Stimulated activated CD8-positive, alpha-beta memory T cell treated with anti-CD3 and anti-CD28 coated beads, Interleukin-12 subunit alpha, Interleukin-12 subunit beta, amount 100 ng/mL, for 1 hour (primary cell): ENCODE measurements around the gene CIITA.
"Not testable (repeated sequence)": the region's sequence is repeated elsewhere in the genome, so short reads cannot be mapped to it uniquely, and the experiment has no call there.

Source experiments
- DNase-seq: peaks from one replicate; pipeline ENCODE4 v3.0.0-alpha.2; 2020; ENCODE audit warnings: low read depth

CIITA gene

DNA sequence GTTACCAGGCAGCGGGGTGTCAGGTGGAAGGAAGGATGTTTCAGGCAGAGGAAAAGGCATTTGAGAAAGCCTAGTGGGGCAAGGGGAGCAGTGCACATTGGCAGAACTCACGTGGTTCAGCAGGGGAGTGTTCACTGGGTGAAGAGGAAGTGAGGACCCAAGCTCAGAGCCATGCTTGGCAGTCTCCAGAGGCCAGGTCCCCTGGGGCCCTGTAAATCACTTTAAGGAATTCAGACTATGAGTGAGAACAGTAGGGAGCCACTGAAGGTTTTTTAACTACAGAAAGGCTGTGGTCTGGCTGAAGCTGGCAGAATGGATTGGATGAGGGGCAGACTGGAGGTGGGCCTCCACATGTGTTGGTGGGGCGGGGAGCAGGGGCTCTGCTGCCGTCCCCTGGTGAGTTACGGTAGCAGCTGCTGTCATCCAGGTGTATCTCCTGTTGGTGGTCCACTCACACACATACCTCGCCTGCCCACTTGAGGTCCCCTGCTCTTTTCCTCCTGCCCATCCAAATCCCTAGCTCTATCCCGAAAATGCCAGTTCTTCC lies 72.5 kb downstream of the CIITA start:
- DNase-seq = no peak

DNA sequence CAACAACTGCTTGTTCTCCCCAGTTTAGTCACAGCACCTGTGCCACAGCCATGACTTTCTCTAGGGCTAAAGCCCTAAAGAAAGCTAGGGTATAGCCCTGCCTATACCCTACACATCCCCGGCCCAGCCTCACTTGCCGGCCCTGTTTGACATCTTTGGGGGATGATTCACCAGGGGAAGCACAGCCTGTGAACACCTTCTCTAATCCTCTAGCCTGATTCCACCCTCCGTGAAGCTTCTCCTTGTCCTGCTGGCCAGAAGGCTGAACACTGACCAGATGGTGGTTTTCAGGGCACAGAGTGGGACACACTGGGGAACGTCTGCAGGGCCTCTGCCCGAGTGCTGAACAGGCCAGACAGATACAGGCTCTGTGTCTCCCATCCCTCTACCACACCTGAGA lies 73.4 kb downstream of the CIITA start:
- no peak for DNase-seq

DNA sequence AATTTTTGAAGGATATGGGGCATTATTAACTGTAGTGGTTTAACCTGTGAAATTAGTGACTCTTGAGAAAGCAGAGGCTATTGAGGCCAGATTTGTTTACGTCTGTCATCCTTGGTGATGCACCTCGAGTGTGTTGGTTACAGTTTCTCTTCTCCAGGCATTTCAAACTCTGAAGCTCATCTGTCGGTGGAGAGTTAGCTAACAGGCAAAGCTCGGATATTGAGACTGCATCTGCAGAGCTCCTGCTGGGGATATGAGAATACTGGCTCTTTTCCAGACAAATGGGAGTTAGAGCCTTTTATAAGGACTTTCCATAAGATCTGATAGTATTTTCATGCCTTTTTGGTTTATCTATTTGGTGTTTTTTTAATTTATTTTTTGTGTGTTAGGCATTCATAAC lies 74.0 kb downstream of the CIITA start:
- no peak for DNase-seq

DNA sequence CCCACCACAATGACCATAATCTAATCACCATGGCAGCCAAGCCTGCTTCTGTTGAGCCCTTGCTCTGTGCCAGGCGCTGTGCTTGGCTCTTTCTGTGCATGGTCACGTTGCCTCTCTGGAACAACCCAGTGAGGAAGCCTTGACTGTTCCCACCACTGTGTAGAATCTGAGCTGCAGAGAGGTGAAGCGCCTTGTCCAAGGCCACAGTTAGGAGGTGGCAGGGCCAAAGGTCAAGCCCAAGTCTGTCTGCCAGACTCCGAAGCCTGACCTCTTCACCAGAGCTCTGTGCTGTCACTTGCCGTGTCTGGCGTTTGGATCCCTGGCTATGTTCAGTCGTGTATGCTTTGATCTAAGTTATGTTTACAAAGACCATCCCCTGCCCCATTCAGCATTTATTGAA lies 77.9 kb downstream of the CIITA start:
- DNase-seq = no peak

DNA sequence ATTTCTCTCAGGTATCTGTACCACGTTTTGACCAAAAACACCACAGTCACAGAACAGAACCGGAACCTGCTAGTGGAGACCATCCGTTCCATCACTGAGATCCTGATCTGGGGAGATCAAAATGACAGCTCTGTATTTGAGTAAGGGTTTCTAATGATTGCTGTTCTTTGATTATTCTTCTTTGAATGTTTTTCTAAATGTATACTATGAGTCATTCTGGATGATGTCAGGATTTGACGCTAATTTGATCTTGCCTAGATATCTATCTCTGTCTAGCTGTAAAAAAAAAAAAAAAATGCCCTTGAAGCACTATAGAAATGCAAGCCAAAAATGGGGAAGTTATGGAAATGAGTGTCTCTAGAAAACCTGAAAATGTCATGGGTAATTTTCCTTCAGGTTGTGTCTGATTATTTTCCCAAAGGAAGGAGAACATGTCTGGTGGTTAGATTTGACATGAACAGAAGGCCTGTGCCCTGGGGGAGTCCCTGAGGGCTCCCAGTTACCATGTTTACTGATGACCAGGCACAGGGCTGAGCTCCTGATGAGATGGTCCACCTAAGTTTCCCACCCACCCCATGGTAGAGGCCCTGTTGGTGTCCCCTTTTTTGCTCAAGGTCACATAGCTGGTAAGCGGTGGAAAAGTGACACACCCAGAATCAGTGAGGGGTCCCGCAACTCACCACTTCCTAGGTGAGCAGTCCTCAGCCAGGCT lies 80.9 kb downstream of the CIITA start:
- DNase-seq = no peak

DNA sequence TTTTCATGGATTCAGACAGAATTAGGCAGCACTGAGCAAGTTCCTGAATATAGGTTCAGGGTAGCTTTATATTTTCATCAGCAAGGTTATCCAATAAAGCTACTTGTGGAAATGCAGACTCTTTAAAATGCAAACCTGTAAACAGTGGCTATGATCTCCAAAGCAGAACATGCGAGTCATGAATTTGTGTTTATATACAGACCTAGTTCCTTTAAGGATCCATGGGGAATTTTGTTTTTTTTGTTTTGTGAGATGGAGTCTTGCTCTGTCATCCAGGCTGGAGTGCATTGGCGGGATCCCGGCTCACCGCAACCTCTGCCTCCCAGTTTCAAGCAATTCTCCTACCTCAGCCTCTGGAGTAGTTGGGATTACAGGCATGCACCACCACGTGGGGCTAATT lies 82.2 kb downstream of the CIITA start:
- no peak for DNase-seq

DNA sequence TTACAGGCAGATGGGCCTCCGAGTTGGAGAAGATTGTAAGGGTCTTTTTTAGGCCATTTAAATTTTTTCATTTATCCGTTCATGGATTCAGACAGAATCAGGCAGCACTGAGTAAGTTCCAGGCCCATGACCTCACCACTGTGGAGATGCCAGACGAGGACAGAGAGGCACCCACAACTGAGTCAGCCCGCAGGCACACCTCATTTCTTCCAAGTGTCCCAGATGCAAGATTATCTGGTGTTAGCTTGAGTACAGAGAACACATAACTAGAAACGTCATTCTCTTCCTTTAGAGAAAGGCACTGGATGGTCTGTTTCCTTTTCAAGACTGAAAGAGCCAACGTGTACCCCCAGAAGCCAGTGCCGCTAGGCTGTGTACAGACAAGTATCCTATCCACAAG lies 84.2 kb downstream of the CIITA start:
- DNase-seq = no peak

DNA sequence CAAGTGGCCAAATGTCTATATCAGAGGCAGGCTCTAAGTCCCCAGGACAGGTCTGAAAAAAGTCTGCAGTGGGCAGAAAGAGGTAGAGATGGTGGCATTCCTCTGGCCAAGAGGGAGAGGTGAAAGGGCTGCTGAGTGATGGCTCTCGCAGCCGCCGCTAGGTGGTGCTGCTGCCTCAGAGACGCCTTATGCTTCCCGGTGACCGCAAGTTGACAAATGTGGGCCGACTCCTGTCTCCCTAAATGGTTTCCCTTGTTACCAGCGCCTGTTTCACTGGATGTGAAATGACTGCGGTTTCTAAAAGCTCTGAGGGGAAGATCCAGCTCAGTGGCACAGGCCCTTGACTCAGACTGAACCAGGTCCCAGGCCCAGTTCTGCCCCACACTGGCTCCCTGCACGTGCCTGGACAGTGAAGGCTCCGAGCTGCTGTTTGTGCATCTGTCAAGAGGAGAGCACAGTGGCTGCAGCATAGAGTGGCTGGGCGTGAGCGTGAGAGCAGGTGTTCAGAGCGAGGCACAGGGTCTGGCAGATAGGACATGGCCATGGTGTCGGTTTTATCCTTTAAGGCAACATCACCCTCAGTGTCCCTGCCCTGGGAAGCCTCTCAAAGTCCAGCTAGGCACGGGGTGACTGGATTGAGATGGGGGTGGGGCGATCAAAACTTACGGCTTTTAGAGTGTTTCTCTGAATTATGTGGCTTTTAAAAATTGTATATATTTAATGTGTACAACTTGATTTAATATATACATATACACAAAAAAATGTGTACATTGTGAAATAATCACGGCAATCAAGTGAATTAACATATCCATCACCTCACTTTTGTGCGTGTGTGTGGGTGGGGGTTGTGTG lies 87.3 kb downstream of the CIITA start:
- DNase-seq = peak; percentile 70

DNA sequence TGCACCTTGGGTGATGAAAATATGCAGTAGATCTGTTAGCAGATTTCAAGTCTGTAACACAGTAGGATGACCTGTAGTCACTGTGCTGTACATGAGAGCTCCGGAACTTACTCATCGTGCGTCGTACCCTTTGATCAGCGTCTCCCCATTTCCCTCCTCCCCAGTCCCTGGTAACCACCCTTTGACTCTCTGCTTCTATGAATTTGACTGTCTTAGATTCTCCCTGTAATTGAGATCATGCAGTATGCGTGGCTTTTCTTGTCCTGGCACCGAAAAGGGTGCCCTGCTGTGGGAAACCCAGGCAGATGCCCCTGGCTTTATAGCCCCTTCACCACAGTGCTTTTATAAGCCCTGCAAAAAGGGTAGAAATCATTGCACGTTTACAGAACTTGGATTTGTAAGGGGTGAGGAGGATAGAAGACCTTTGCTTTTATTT lies 87.9 kb downstream of the CIITA start:
- no peak for DNase-seq

DNA sequence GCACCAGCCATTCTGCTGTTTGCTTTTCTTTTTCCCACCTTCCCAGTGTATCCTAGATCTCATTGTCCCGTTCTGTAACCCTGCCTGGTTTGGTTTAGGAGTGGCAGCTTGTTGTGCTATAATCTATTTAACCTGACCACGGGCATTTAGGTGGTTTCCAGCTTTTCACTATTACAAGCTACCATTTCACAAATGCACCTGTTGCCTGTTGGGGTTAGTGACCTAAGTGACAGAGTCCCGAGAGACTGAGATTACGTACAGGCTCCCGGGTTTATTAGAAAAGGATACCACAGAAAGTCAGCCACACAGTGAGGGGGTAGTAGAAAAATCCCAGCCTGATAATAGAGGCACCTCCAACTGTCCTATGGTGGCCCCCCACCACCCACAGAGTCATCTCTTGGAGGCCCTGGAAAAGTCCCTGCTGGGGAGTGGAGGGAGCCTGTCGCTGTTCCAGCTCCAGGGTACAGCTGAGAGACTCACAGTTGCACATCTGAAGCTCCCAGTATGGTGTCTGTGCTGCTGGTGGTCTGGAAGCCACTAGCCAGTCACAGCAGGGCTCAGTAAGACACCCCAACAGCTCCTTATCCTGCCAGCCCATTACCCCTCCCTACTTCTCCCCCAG lies 88.5 kb downstream of the CIITA start:
- DNase-seq = no peak

DNA sequence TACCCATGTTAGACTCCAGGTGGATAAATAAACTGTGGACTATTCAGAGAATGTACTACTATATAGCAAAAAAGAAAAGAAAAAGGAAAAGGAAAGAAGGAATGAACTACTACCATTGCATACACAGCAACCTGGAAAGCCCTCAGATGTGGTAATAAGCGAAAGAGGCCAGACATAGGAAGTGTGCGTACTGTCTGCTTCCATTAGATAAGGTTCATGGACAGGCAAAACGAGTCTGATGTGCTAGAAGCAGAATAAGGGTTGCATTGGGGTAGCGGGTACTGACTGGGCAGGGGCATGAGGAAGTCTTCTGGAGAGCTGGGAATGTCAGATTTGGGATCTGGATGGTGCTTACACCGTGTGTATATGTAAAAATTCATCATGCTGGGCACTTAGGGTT lies 89.1 kb downstream of the CIITA start:
- no peak for DNase-seq

DNA sequence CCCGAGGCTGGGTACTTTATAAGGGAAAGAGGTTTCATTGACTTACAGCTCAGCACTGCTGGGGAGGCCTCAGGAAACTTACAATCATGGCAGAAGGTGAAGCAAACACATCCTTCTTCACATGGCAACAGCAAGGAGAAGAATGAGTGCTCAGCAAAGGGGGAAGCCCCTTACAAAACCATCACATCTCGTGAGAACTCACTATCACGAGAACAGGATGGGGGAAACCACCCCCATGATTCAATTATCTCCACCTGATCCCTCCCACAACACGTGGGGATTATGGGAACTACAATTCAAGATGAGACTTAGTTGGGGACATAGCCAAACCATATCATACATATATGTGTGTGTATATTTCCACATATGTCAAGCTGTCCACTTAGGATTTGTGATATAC lies 89.6 kb downstream of the CIITA start:
- not testable (repeated sequence) for DNase-seq

DNA sequence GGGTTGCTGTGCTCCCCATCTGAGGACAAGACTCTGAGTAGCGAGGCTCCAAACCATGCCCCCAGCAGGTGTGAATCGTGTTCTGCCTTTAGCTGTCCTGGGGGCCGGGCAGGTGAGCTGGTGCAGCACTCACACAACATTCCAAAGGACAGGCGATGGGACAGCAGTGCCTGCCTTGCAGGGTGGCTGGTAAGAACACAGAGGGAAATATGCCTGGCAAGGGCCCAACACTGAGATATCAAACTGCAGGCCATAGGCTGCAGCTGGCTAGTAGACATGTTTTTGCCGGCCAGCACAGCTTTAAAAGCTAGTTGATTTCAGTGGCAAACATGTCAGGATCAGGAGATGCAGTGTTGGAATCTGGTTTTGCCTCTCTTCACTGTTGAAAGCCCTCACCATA lies 91.0 kb downstream of the CIITA start:
- no peak for DNase-seq

DNA sequence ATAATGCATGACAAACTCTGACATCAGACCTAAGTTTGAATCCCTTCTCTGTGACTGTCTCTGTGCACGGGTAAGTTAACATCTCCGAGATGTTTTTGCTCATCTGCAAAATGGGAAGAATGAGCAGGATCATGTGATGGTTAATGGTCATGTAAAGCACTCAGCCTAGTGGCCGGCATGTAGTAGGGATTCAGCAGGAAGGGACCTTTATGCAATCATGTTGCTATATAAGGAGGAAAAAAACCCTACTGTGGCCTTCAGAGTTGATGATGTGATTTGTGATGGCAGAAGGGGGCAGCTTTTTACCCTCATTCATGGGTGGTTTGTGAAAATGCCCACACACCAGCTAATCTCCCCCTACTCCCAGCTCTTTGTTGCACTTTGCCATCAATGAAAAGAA lies 91.5 kb downstream of the CIITA start:
- no peak for DNase-seq

DNA sequence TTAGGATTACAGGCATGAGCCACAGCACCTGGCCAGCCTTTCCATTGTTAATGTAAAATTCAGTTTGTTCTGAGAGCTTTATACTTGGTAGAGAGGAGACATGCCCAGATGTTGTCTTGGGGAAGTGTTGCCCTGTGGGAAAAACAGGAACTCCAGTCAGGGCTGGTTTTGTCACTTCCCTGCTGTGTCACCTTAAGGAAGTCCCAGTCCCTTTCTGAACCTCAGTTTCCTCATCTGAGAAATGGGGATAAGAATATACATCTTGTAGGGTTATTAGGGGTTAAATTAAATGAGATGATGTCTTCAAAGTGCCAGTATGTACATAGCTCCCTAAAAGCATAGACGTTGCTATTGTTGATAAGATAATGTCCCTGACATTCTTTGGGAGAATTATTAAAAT lies 92.6 kb downstream of the CIITA start:
- no peak for DNase-seq

DNA sequence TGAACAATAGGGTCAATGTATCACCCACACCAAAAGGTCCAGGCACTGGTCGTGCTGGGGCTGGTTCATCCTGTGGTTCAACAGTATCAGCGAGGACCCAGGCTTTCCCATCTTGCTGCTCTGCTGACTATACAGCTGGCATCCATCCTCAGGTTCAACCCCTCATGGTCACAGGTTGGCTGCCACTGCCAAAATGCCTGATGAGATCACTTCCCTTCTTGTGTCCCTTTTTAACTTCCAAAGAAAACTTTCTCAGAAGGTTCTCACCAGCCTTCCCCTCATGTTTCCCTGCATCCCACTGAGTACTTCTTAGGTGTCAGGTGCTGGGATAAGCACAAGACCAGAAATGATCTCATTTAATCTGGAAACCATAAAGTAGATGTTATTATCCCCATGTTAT lies 93.1 kb downstream of the CIITA start:
- no peak for DNase-seq

DNA sequence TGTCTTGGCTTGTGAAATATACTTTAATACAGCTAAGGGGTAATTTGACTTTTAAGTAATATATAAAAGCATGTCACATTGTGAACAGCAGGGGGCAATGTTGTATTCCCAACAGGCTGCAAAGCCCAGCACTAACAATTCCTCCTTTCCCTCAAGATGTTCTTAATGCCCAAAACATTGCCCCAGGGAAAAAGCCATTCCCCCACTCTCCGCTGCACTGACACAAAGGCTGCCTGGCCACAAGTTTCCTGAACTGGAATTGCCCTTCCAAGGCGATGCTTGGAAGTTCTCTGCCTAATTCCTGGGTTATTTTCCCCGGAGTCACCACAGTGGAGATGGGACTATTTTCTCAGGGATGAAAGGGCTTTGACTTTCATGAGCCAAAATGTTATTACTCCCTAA lies 94.6 kb downstream of the CIITA start:
- DNase-seq = no peak

DNA sequence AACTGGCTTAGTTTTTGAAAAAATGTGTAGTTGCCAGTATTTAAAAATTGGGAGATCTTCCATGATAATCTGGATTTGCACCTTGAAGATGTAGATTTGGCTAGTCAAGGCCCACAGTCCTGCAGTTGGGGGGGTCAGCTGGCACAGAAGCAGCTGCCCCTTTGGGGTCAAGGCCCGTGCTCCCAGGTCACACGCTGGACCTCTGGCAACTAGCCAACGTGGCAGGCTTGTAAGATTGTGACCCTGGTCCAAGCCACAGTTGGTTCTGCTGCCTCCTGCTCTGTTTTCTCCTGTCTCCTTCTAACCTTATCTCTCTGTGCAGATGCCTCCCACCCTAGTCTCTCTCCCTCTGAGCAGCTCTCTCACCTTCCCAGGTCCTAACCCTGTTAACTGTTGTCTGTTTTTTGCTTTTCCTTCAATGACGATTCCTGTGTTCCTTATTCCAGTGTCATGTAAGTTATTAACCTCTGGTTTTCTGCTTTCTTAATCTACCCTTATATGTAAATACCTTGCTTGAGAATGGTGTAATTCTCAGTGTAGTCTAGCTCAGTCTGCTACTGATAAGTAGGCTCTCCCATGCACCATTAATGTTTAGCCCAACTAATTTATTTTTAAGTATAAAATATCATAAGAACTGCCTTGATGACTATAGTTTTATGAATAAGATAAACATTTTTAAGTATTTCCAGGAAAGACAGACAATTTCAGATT lies 95.3 kb downstream of the CIITA start:
- DNase-seq = no peak

DNA sequence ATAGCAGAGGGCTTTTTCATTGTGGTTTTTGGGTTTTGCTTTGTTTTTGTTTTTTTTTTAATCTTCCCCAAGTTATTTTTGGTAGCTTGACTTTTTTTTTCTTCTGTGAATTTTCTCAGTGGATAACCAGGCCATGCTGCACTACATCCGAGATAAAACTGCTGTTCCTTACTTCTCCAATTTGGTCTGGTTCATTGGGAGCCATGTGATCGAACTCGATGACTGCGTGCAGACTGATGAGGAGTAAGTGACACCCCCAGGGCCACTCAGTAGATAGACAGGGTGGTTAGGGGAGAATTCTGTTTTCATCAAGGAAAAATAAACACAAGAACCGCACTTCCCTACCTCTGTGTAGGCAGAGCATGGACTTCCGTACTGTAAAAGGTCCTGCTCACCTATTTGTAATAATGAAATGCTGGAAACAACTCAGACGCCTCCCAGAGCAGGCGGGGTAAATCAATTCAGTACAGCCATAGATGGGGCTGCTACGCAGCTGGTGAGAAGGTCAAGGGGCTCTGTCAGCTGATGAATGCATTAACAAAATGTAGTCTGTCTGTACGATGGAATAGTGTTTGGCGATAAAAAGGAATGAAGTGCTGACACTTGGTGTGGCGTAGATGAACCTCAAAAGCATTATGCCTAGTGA lies 95.9 kb downstream of the CIITA start:
- no peak for DNase-seq

DNA sequence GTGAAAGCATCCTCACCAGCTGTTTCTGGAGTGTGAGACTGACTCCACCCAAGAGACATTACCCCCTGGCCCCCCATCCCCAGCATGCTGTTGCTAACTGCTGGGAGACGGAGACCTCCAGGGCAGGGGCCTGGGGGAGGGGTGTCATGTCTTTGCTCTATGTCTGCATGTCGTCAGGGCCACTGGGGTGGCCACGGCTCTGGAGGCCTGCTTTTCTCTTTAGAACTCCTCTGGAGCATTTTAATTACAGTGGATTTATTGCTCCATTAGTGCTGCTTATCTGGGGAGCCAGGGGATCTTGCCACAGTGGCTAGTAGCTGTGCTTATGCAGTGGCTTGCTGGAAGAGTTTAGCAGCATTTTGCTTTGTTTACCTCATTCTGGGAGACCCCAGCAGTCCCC lies 99.6 kb downstream of the CIITA start:
- DNase-seq = no peak

DNA sequence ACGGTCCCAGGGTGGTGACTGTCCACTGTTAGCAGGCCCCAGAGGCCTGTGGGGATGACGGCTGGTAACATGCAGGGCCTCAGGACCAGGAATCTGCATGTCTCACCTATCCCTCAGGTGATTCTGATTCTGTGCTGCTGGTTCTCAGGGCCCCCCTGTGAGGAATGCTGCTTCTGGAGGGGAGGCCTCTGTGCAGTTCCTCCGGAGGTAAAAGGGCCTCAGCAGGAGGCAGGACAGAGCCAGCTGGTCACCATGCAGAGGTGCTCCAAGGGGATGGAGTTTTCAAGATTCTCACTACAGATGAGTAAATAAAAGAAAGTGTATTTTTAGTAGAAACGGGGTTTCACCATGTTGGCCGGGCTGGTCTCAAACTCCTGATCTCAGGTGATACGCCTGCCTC lies 101.1 kb downstream of the CIITA start:
- no peak for DNase-seq
